ENCODE results near the gene GABRR2.

GRCh38 chr6:89328976-89329375 is 13.9 kb upstream of the GABRR2 start:
- no peak for TF ChIP-seq EP300 (IDR thresholded peaks at IDR 0.05)
- TF ChIP-seq CTCF (IDR thresholded peaks at IDR 0.05): no peak
- no peak for TF ChIP-seq POLR2A (IDR thresholded peaks at IDR 0.05)
